HG03280 (cell line): ENCODE data around the gene HCRTR2.

ENCODE experiments used
- ATAC-seq: cut with Tn5 transposase; IDR thresholded peaks from one replicate; pipeline ENCODE4 v1.9.1; 2021; ENCODE audit warnings: mild to moderate bottlenecking, moderate library complexity; ENCODE audit not compliant: unreplicated experiment

The HCRTR2 gene

DNA sequence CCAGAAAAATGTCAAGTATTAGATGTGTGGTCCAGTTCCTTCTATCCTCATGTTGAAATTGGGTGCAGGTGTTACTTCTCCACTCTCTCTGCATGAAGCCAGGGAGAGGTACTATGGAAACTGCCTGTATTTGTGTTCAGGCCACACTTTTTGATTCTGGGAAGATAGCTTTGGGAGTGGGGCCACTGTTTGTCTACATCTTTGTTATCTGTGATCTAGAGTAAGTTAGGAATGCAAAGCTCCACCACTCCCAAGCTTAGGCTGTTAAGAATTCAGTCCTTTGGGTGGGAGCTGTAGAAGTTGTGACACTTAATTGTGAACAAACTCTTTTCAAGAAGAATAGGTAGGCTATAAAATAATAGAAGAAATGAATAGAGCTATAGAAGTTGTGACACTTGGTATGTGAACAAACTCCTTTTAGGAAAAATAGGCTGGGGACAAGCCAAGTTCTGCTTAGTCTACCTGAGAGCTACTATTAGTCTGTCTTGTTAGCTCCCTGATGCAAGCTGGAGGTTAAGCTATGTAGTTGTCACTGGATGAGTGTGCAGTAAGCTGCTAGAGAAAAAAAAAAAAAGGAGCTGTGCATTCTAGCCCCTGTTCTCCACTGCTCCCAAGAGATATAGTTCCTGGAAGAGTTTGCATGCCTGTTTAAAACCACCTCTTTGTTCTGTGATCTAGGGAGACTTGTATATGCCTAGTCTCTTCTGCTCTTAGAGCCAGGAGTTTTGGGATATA is 145.8 kb downstream of the HCRTR2 start:
- no peak for ATAC-seq

DNA sequence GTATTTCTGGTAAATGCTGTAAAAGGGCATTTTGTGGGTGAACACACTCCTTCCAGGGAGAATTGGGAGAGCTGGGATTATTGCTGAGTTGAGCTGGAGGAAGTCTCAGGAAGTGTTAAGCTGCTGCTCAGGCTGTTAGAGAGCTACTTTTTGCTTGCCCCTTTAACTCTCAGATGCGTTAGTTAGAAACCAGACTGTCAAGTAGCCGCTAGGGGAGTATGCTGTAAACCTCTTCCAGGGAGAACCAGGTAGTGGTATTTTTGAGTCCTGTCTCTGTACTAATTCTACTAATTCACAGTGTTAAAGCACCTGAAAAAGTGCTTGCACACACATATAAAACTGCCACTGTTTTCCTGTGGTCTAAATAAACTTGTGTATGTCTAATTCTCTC is 146.4 kb downstream of the HCRTR2 start:
- ATAC-seq: no peak

DNA sequence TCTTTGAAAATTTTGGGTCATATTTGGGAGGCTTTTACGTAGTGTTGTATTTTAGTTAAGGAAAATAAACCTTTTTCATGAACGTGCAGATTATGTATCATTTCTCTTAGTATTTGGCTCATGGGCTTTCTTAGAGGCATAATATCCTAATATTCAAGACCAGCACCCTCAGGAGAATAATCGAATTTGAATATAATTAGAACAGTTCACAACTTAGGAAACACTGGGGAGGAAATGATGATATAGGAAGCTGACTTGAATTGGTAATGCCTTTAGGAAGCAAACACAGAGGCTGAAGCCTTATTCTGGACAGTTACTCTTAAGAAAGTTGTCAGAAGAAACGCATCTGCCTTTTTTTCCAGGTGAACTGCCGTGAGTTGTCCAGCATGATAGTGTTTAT is 152.9 kb downstream of the HCRTR2 start, which contains the start of gene GFRAL:
GFRAL (plus strand) TSS at position 301 of the 400 bp plus-strand sequence; CDS start at position 387, 86 bp downstream.
- no peak for ATAC-seq
